Lower lobe of right lung (tissue), 2 donors: ENCODE results near the gene KCNIP1. TPM values are rescaled to one million over a fixed set of nuclear protein-coding genes. Genes with fewer than 3 reads are reported as not detected.

Source experiments
- ATAC-seq, 2 donors: fragments of 200-7000 bp; cut with Tn5 transposase; one replicate each; pipeline ENCODE4 v1.9.1; 2020 to 2022; ENCODE audit warnings: mild to moderate bottlenecking in 2 of 2, moderate library complexity in 2 of 2
- DNase-seq: peaks from one replicate; pipeline ENCODE4 v3.0.0-alpha.2; 2020
- H3K27ac ChIP-seq: fragments of 200-600 bp; one replicate; pipeline ENCODE4 v1.8.0; 2022
- H3K27me3 ChIP-seq: fragments of 200-600 bp; one replicate; pipeline ENCODE4 v1.8.0; 2022; ENCODE audit warnings: low read depth
- H3K36me3 ChIP-seq: fragments of 200-600 bp; one replicate; pipeline ENCODE4 v1.8.0; 2022; ENCODE audit warnings: mild to moderate bottlenecking
- H3K4me1 ChIP-seq: fragments of 200-600 bp; one replicate; pipeline ENCODE4 v1.8.0; 2022
- H3K4me3 ChIP-seq: fragments of 200-600 bp; one replicate; pipeline ENCODE4 v1.8.0; 2022; ENCODE audit warnings: mild to moderate bottlenecking
- H3K9me3 ChIP-seq: fragments of 200-600 bp; one replicate; pipeline ENCODE4 v1.8.0; 2022
- CTCF ChIP-seq: fragments of 200-600 bp; IDR thresholded peaks from one replicate; pipeline ENCODE4 v1.8.0; 2022; ENCODE audit warnings: antibody characterized with exemption, mild to moderate bottlenecking
- intact Hi-C: fragments of 100-400 bp; cut with DNase I; formaldehyde crosslinking; loops from one replicate; pipeline ENCODE4 v1.11.0; 2022
- total RNA-seq: library from RNA; stranded (reverse); fragmentation: NEBNext Ultra II Directional; extraction: Animal tissue kit (Norgen Biotek cat#: 25700); gene quantifications from one replicate; pipeline ENCODE4 v1.2.1, GENCODE V29; 2021
- donor health status: DM: no; HTN: yes; CAD: no; lungs with severe emphysema.

Gene KCNIP1
- total RNA-seq, 1 donor from 2014 or later = 1.7 TPM

DNA sequence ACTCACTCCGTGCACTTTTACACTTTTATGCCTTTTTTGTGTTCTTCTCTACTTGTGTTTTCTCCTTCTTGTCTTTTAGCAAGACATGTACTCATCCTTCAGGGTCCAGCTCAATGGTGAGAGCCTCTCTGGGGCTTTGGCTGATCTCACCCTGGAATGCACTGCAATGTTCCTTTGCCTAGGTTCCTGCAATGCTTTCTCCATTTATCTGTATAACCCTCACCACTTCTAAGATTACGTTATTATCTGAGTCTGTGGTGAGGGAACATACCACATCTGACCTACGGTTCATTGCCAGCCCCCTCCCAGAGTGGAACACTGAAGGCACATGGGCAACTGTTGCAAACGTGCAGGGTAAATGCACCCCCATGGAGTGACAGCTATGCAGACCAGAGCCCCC lies 47.3 kb downstream of the KCNIP1 start:
- H3K9me3 ChIP-seq = peaks cover under 1% of the 10 kb centered on the region
- H3K27me3 ChIP-seq = peaks cover 14% of the 10 kb centered on the region
- H3K4me3 ChIP-seq = no peak overlapping the region
- H3K36me3 ChIP-seq = no peaks in the 10 kb centered on the region
- H3K4me1 ChIP-seq = peaks cover 7% of the 10 kb centered on the region
- no peak for DNase-seq
- H3K27ac ChIP-seq = no peak overlapping the region
- no peak for TF ChIP-seq CTCF
- intact Hi-C loops = no loop called here
- no peak for ATAC-seq

DNA sequence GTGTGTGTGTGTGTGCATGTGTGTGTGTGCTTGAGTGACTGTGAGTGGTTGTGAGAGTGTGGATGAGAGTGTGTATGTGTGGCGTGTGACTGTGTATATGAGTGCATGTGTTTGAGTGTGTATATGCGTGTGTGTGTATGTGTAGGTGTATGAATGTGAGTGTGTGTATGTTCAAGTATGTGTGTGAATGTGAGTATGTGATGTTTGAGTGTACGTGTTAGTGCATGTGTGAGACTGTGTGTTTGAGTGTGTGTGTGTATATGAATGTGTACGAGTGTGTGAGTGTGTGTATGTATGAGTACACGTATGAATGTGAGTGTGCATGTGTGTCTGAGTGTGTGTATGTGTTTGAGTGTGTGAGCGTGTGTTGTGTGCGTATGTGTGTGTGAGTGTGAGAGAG lies 47.8 kb downstream of the KCNIP1 start:
- no peak overlapping the region for H3K27ac ChIP-seq
- no peak for TF ChIP-seq CTCF
- H3K27me3 ChIP-seq = peaks cover 14% of the 10 kb centered on the region
- peaks cover 7% of the 10 kb centered on the region for H3K4me1 ChIP-seq
- DNase-seq (no peak), ATAC-seq (no peak)
- H3K36me3 ChIP-seq = no peaks in the 10 kb centered on the region
- no peak overlapping the region for H3K4me3 ChIP-seq
- intact Hi-C loops = no loop called here
- no peaks in the 10 kb centered on the region for H3K9me3 ChIP-seq

GRCh38 chr5:170552621-170553115 lies 48.8 kb downstream of the KCNIP1 start:
- intact Hi-C loops = no loop called here
- no peak overlapping the region for H3K27ac ChIP-seq
- peak; percentile 49 to 74 for ATAC-seq
- H3K4me1 ChIP-seq = peaks cover 7% of the 10 kb centered on the region
- H3K27me3 ChIP-seq = peaks cover 14% of the 10 kb centered on the region
- no peaks in the 10 kb centered on the region for H3K9me3 ChIP-seq
- H3K4me3 ChIP-seq = no peak overlapping the region
- no peak for DNase-seq
- no peaks in the 10 kb centered on the region for H3K36me3 ChIP-seq
- TF ChIP-seq CTCF = no peak

GRCh38 chr5:170553218-170553617 lies 49.4 kb downstream of the KCNIP1 start:
- intact Hi-C loops = no loop called here
- Histone ChIP-seq H3K9me3 (no peaks in the 10 kb centered on the region), H3K27ac (no peak overlapping the region), H3K36me3 (no peaks in the 10 kb centered on the region), H3K4me1 (peaks cover 7% of the 10 kb centered on the region), H3K27me3 (peaks cover 14% of the 10 kb centered on the region), H3K4me3 (no peak overlapping the region)
- ATAC-seq (no peak), DNase-seq (no peak)
- no peak for TF ChIP-seq CTCF

DNA sequence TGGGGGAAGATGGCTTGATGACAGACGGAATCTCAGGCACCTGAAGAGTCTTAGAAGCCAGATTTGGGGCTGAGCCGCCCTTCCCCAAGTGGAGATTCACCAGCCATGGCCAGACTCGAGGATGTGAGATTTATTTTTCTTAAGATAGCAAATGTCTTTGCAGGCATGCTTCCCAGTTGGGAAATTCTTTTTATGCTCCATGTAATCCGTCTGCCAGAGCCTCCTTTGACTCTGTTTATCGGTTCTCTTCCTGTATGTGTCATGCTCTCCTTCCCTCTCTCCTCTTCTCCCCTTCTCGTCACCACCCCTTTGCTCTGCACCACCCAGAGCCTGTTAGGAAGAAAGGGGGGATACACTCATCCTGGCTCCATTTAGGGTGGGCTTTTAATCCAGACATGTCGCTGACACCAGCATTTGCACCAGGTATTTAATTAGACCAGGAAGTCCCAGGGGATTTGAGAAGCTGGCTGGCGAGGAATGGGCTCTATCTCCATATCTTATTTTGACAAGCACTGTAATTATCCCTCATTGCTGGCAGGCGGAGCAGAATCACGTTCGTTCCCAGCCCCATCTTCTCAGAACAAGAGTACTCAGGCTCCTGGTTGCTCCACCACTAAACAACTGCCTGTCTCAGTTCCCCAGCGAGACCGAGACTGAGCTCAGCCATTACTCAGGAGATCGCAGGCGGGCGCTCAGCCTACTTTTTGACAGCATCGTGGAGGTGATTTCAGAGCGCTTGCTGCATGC lies 50.9 kb downstream of the KCNIP1 start:
- Histone ChIP-seq H3K9me3 (no peaks in the 10 kb centered on the region), H3K4me1 (peaks cover 7% of the 10 kb centered on the region), H3K36me3 (no peaks in the 10 kb centered on the region), H3K27me3 (peaks cover 14% of the 10 kb centered on the region), H3K4me3 (no peak overlapping the region), H3K27ac (no peak overlapping the region)
- DNase-seq = no peak
- intact Hi-C loops = no loop called here
- no peak for ATAC-seq
- no peak for TF ChIP-seq CTCF
